IMR-90 (cell line): ENCODE data around the gene LRRC18. TPM values are rescaled to one million over a fixed set of nuclear protein-coding genes. Genes with fewer than 3 reads are reported as not detected.

Source experiments
- ATAC-seq: fragments of 200-7000 bp; cut with Tn5 transposase; 2 replicates; pipeline ENCODE4 v1.9.1; 2020; ENCODE audit warnings: low read depth, mild to moderate bottlenecking, moderate library complexity
- BruUV-seq: library from RNA; stranded (reverse); fragments of 400-500 nt; replicated peaks from 2 replicates; lab custom pipeline; 2021; lab: Mats Ljungman, UMichigan
- CTCF ChIA-PET: fragments of 300-600 bp; formaldehyde crosslinking; extraction: SDS; loops from one replicate; lab custom pipeline; 2021; ENCODE audit warnings: antibody characterized with exemption; lab: Yijun Ruan, JAX
- POLR2A ChIA-PET: fragments of 300-600 bp; sonication (Branson Sonifier 250); formaldehyde crosslinking; loops from one replicate; lab custom pipeline; 2022; ENCODE audit warnings: antibody characterized with exemption; ENCODE audit not compliant: unreplicated experiment; lab: Charles Lee
- DNase-seq: peaks from one replicate; pipeline ENCODE4 v3.0.0; 2013
- H2AFZ ChIP-seq: replicated peaks from 2 replicates; pipeline ENCODE3; 2013; ENCODE audit warnings: low read length, mild to moderate bottlenecking; ENCODE audit not compliant: poor library complexity
- H2AK5ac ChIP-seq: 2 replicates; pipeline ENCODE4 v1.6.1; 2013; ENCODE audit warnings: low read depth, low read length, inconsistent platforms
- H2AK9ac ChIP-seq: replicated peaks from 2 replicates; pipeline ENCODE3; 2013; ENCODE audit warnings: mild to moderate bottlenecking, low read depth, low read length, moderate library complexity; ENCODE audit not compliant: poor library complexity
- H2BK120ac ChIP-seq: 2 replicates; pipeline ENCODE4 v1.6.1; 2013; ENCODE audit warnings: low read depth, low read length, inconsistent platforms
- H2BK15ac ChIP-seq: 3 replicates; pipeline ENCODE4 v1.6.1; 2013; ENCODE audit warnings: low read depth, low read length, inconsistent platforms
- H2BK20ac ChIP-seq: 2 replicates; pipeline ENCODE4 v1.6.1; 2013; ENCODE audit warnings: low read depth, mild to moderate bottlenecking, inconsistent platforms, low read length, moderate library complexity
- H2BK5ac ChIP-seq: 2 replicates; pipeline ENCODE4 v1.6.1; 2013; ENCODE audit warnings: mild to moderate bottlenecking, low read depth, low read length, inconsistent platforms; ENCODE audit not compliant: poor library complexity, severe bottlenecking
- H3K14ac ChIP-seq: replicated peaks from 2 replicates; pipeline ENCODE4 v1.6.1; 2013; ENCODE audit warnings: low read depth, low read length, inconsistent platforms
- H3K18ac ChIP-seq: 2 replicates; pipeline ENCODE4 v1.6.1; 2013; ENCODE audit warnings: low read depth, low read length, control low read depth
- H3K23ac ChIP-seq: 2 replicates; pipeline ENCODE4 v1.6.1; 2013; ENCODE audit warnings: low read depth, low read length, inconsistent platforms
- H3K27ac ChIP-seq: 2 replicates; pipeline ENCODE4 v1.5.1; 2013; ENCODE audit warnings: mild to moderate bottlenecking, control low read depth, low read length; ENCODE audit not compliant: insufficient read depth
- H3K27me3 ChIP-seq: 2 replicates; pipeline ENCODE4 v1.6.1; 2013; ENCODE audit warnings: low read length; ENCODE audit not compliant: control insufficient read depth, insufficient read depth
- H3K36me3 ChIP-seq: 2 replicates; pipeline ENCODE4 v1.6.1; 2013; ENCODE audit warnings: low read length, mixed read lengths; ENCODE audit not compliant: control insufficient read depth, insufficient read depth
- H3K4ac ChIP-seq: 2 replicates; pipeline ENCODE4 v1.6.1; 2013; ENCODE audit warnings: low read depth, low read length, inconsistent platforms
- H3K4me1 ChIP-seq: 2 replicates; pipeline ENCODE4 v1.6.1; 2013; ENCODE audit warnings: low read length, mixed read lengths; ENCODE audit not compliant: control insufficient read depth, insufficient read depth
- H3K4me2 ChIP-seq: 2 replicates; pipeline ENCODE4 v1.6.1; 2013; ENCODE audit warnings: low read depth, mild to moderate bottlenecking, control low read depth, low read length, moderate library complexity
- H3K4me3 ChIP-seq: 2 replicates; pipeline ENCODE4 v1.5.1; 2013; ENCODE audit warnings: low read depth, mild to moderate bottlenecking, control low read depth, low read length, moderate library complexity; ENCODE audit not compliant: insufficient read depth
- H3K56ac ChIP-seq: 2 replicates; pipeline ENCODE4 v1.6.1; 2013; ENCODE audit warnings: low read length, inconsistent platforms; ENCODE audit not compliant: insufficient read depth; ENCODE audit errors: extremely low read depth
- H3K79me1 ChIP-seq, 2 experiments: 2 replicates each; pipeline ENCODE4 v1.6.1; 2013; ENCODE audit warnings: low read length in 2 of 2, inconsistent platforms in 1 of 2, low read depth in 1 of 2
- H3K9ac ChIP-seq: 2 replicates; pipeline ENCODE4 v1.6.1; 2013; ENCODE audit warnings: low read depth, low read length, control low read depth
- H3K9me1 ChIP-seq: 2 replicates; pipeline ENCODE4 v1.6.1; 2013; ENCODE audit warnings: low read length, inconsistent platforms; ENCODE audit not compliant: insufficient read depth
- H3K9me3 ChIP-seq: 2 replicates; pipeline ENCODE4 v1.6.1; 2013; ENCODE audit warnings: low read length; ENCODE audit not compliant: control insufficient read depth, insufficient read depth
- H4K20me1 ChIP-seq: 2 replicates; pipeline ENCODE4 v1.6.1; 2013; ENCODE audit warnings: low read length, inconsistent platforms; ENCODE audit not compliant: insufficient read depth
- H4K5ac ChIP-seq: 2 replicates; pipeline ENCODE4 v1.6.1; 2013; ENCODE audit warnings: mild to moderate bottlenecking, low read depth, low read length, control low read depth
- H4K8ac ChIP-seq, 2 experiments: 2 replicates each; pipeline ENCODE4 v1.6.1; 2013; ENCODE audit warnings: low read depth in 2 of 2, low read length in 2 of 2, control low read depth in 1 of 2, inconsistent platforms in 1 of 2
- H4K91ac ChIP-seq: 2 replicates; pipeline ENCODE4 v1.6.1; 2013; ENCODE audit warnings: low read depth, low read length, inconsistent platforms; ENCODE audit not compliant: insufficient read depth
- BHLHE40 ChIP-seq: fragments of 150-350 bp; IDR thresholded peaks from 2 replicates; pipeline ENCODE4 v1.6.1; 2016; ENCODE audit warnings: mild to moderate bottlenecking, low read depth, low read length
- FOS ChIP-seq: fragments of 150-350 bp; IDR thresholded peaks from 2 replicates; pipeline ENCODE4 v1.6.1; 2016; ENCODE audit warnings: low read depth, low read length
- MAFK ChIP-seq: IDR thresholded peaks from 2 replicates; pipeline ENCODE4 v1.6.1; 2012; ENCODE audit warnings: low read depth, low read length, improper control_type of control experiment
- WGBS, 2 experiments: methylation state at CpG; one replicate each; pipeline versions ENCODE4 v1.1.5 to v1.1.7; 2013; ENCODE audit warnings: missing lambda C conversion rate in 2 of 2; ENCODE audit not compliant: insufficient read length in 1 of 2; ENCODE audit errors: extremely low coverage in 2 of 2; 5-methylcytosine and 5-hydroxymethylcytosine counted together
- dilution Hi-C: fragments of 300-500 bp; cut with HindIII; formaldehyde crosslinking; loops from one replicate; pipeline ENCODE4 v1.14.3; 2018; ENCODE audit warnings: low sequenced_read_pairs; ENCODE audit not compliant: unreplicated experiment
- in situ Hi-C: fragments of 300-500 bp; cut with MboI; formaldehyde crosslinking; loops from 3 replicates; pipeline ENCODE4 v1.14.3; 2019; ENCODE audit warnings: low sequenced_read_pairs, inconsistent platforms, mixed read lengths
- intact Hi-C: fragments of 100-400 bp; cut with micrococcal nuclease; formaldehyde crosslinking; loops from 2 replicates; pipeline ENCODE4 v1.10.0; 2022
- polyA plus RNA-seq, 3 experiments: library from polyadenylated mRNA; depleted of rRNA; stranded (reverse); fragments of >200 nt; gene quantifications; 2 replicates each; pipeline ENCODE4 v1.2.3, GENCODE V29; 2012; ENCODE audit warnings: low replicate concordance in 1 of 3
- total RNA-seq: library from RNA; depleted of rRNA; stranded (reverse); fragments of >200 nt; gene quantifications from 2 replicates; pipeline ENCODE4 v1.2.3, GENCODE V29; 2012

The LRRC18 gene
- total and polyA plus RNA-seq, 2 of the 4 experiments (the other 2 are of a cell fraction): not detected

- Histone ChIP-seq H4K5ac (no peak overlapping the region), H3K9me1 (no peaks in the 10 kb centered on the region), H2AFZ (no peak overlapping the region), H3K4me1 (no peaks in the 10 kb centered on the region), H3K36me3 (no peaks in the 10 kb centered on the region), H4K8ac (no peak overlapping the region), H2BK20ac (no peak overlapping the region), H3K27ac (no peak overlapping the region), H3K56ac (no peak overlapping the region), H2AK5ac (no peak overlapping the region), H2BK5ac (no peak overlapping the region), H3K14ac (no peak overlapping the region), H3K27me3 (peaks cover 17% of the 10 kb centered on the region), H3K4ac (no peak overlapping the region), H3K9me3 (no peaks in the 10 kb centered on the region), H3K79me1 (no peaks in the 10 kb centered on the region), H3K4me2 (no peak overlapping the region), H2BK15ac (no peak overlapping the region), H3K4me3 (no peak overlapping the region), H3K9ac (no peak overlapping the region), H3K18ac (no peak overlapping the region), H3K23ac (no peak overlapping the region), H2AK9ac (no peak overlapping the region), H4K20me1 (no peaks in the 10 kb centered on the region), H2BK120ac (no peak overlapping the region), H4K91ac (no peak overlapping the region)
- in situ Hi-C loops: no loop called here
- intact Hi-C loops: no loop called here
- ChIA-PET POLR2A (no interaction called here), CTCF (no interaction called here)
- DNase-seq (no peak), ATAC-seq (no peak)
- WGBS, 2 experiments: no CpG with 5 or more reads among the region's 3 CpGs
- BruUV-seq: no TSS peak
- dilution Hi-C loops: no loop called here
- no peak for TF ChIP-seq FOS
- TF ChIP-seq BHLHE40: no peak
- TF ChIP-seq MAFK: no peak
Measured at GRCh38 chr10:48968036-48968435, 28.4 kb upstream of the LRRC18 start.
